Liver (tissue), 3 donors: Measurements from ENCODE around the gene HBG1.

ENCODE experiments used
- EGR1 ChIP-seq, 2 donors: IDR thresholded peaks; 2 replicates each; pipeline ENCODE4 v1.6.1; 2016 to 2018; ENCODE audit warnings: antibody characterized with exemption in 2 of 2, low read depth in 2 of 2
- TF ChIP-seq, protein P1 (sequence below): fragments of 150-350 bp; IDR thresholded peaks from 2 replicates; pipeline ENCODE4 v1.5.1; 2017; ENCODE audit warnings: improper control_type of control experiment, low read depth, low read length; ENCODE audit not compliant: missing input control
- TF ChIP-seq, protein P2 (sequence below): IDR thresholded peaks from 2 replicates; pipeline ENCODE4 v1.6.1; 2016; ENCODE audit warnings: antibody characterized with exemption
- donor health status: healthy.
- donor health status: healthy.

DNA sequence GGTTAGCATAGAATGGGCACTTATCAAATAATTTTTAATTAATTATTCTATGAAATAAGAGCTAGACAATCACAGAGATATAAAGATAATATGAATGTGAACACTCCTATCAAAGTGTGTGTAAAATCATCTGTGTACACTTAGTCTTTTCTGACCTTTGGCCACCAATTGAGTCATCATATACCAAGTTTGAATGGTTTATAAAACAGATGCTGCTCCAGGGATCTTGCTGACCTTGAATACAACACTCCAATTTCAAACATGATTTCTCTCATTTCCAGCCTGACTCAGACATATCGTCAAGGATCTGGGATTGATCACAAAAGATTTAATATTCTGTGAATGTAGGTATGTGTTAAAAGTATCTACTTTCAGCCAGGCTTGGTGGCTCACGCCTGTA, 46.3 kb downstream of the HBG1 start:
- TF ChIP-seq, protein P1, sequence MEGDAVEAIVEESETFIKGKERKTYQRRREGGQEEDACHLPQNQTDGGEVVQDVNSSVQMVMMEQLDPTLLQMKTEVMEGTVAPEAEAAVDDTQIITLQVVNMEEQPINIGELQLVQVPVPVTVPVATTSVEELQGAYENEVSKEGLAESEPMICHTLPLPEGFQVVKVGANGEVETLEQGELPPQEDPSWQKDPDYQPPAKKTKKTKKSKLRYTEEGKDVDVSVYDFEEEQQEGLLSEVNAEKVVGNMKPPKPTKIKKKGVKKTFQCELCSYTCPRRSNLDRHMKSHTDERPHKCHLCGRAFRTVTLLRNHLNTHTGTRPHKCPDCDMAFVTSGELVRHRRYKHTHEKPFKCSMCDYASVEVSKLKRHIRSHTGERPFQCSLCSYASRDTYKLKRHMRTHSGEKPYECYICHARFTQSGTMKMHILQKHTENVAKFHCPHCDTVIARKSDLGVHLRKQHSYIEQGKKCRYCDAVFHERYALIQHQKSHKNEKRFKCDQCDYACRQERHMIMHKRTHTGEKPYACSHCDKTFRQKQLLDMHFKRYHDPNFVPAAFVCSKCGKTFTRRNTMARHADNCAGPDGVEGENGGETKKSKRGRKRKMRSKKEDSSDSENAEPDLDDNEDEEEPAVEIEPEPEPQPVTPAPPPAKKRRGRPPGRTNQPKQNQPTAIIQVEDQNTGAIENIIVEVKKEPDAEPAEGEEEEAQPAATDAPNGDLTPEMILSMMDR = no peak
- TF ChIP-seq, protein P2, sequence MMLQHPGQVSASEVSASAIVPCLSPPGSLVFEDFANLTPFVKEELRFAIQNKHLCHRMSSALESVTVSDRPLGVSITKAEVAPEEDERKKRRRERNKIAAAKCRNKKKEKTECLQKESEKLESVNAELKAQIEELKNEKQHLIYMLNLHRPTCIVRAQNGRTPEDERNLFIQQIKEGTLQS = no peak
- no peak for TF ChIP-seq EGR1 (IDR thresholded peaks at IDR 0.05; ENCODE audit: low read depth in 2 of 2)
